Measurements from ENCODE around the gene PPM1K.

Gene PPM1K

GRCh38 chr4:88216395-88216794 is 68.0 kb downstream of the PPM1K start:
- no peak for DNase-seq (ENCODE audit: low read depth)

DNA sequence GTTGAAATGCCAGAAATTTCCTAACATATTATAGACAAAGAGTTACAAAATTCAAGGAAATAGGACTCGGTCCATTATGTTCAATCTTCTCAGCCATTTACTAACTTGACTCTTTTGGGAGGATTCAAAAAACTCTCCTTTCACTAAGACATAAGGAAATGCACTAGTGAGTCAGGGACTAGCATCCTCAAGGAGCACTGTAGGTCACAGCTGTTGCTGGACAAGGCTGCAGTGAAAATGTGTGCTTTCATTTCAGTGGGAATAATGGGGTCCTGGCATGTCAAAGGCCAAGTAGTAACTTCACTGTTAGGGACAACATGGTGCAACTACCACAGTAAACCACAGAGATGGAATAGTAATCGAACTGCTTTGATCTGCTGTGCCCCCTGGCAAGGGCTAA is 69.0 kb downstream of the PPM1K start:
- no peak for DNase-seq (ENCODE audit: low read depth)

DNA sequence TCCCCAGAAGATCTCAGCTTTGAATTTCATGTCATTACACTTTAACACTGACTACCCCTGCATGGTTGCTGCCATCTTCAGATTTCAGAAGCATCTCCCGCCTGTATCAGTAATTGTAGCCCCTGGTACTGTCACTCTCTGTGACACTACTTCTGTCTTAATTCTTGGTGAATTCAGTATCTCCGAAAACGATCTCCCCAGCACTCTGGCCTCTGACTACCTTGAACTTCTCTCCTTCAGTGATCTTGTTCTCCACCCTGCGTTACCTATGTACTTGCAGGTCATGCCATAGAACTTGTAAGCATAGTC is 72.2 kb downstream of the PPM1K start:
- no peak for DNase-seq (ENCODE audit: low read depth)

DNA sequence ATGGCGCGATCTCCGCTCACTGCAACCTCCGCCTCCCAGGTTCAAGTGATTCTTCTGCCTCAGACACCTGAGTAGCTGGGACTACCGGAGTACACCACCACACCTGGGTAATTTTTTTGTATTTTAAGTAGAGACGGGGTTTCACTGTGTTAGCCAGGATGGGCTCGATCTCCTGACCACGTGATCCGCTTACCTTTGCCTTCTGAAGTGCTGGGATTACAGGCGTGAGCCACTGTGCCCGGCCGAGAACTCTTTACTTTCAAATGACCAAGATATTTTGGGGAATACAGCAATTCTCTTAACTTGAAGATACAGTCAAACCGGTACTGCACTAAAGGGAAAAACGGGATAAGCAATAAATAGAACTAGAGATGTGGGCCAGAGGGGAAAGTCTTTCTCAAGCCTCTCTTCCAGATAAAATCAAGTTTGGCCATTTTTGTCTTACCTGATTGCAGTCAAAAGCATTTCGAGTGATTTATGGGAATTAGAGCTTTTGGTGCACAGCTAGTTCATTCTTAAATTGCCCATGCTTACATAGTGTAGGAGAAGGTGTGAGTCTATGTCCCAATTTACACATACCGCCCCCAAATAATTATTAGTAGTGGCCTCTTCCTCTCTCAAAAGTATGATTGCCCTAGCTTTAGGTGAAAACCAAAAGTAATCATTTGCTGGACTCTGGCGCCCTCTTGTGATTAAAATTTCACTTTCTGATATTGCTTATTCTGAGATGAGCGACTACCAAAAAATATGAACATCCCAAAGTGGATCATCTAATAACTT is 72.7 kb downstream of the PPM1K start:
- no peak for DNase-seq (ENCODE audit: low read depth)

DNA sequence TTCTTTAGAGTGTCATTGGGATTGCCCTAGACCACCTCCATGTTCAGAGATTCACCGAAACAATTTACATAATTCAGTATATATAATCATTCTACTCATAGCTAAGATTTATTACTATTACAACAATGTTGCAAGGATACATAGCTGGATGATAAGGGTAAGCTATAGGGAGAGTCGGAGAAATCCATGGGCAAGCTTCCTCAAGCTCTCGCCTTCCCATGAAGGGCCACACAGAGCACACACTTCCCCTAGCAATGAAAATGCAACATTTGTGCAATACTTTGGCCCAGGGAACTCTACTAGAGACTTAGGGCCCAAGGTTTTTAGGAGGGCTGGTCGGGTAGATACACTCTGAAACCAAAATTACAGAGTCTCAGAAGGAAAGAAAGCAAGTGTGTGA is 76.2 kb downstream of the PPM1K start:
- no peak for DNase-seq (ENCODE audit: low read depth)
